Gastrocnemius medialis (tissue), 4 donors: ENCODE data around the gene PRPF19. TPM values are rescaled to one million over a fixed set of nuclear protein-coding genes. Genes with fewer than 3 reads are reported as not detected.

Source experiments
- ATAC-seq, 2 donors: fragments of 150-250 bp; one replicate each; pipeline ENCODE4 v1.9.1; 2016
- DNase-seq, 2 donors: peaks; one replicate each; pipeline ENCODE4 v3.0.0-alpha.2; 2019
- H3K27ac ChIP-seq, 4 donors: fragments of 200-600 bp; sonication (generic); 1 replicate in 1 of 4; 2 replicates in 3 of 4; pipeline ENCODE4 v1.5.1; 2016 to 2018; ENCODE audit warnings: mild to moderate bottlenecking in 2 of 4, moderate library complexity in 1 of 4
- H3K27me3 ChIP-seq, 3 donors: fragments of 200-600 bp; sonication (generic) in 2 of 3; 1 replicate in 1 of 3; 2 replicates in 2 of 3; pipeline versions ENCODE4 v1.5.1 to v1.6.0; 2016 to 2019; ENCODE audit warnings: mild to moderate bottlenecking in 1 of 3, moderate library complexity in 1 of 3
- H3K36me3 ChIP-seq, 2 donors: fragments of 200-600 bp; sonication (generic) in 1 of 2; one replicate each; pipeline ENCODE4 v1.5.1; 2017 to 2018
- H3K4me1 ChIP-seq, 2 donors: fragments of 200-600 bp; sonication (generic) in 1 of 2; one replicate each; pipeline ENCODE4 v1.5.1; 2016 to 2017; ENCODE audit warnings: mild to moderate bottlenecking in 2 of 2
- H3K4me3 ChIP-seq, 4 donors: fragments of 200-600 bp; sonication (generic) in 3 of 4; 1 replicate in 1 of 4; 2 replicates in 3 of 4; pipeline ENCODE4 v1.5.1; 2016 to 2019; ENCODE audit warnings: mild to moderate bottlenecking in 2 of 4
- H3K9me3 ChIP-seq, 3 donors: fragments of 200-600 bp; sonication (generic) in 2 of 3; 1 replicate in 1 of 3; 2 replicates in 2 of 3; pipeline ENCODE4 v1.5.1; 2016 to 2019
- POLR2A ChIP-seq, 2 donors: fragments of 450-650 bp; IDR thresholded peaks; one replicate each; pipeline ENCODE4 v1.6.1; 2017; ENCODE audit warnings: antibody characterized with exemption in 2 of 2, mild to moderate bottlenecking in 2 of 2, moderate library complexity in 2 of 2
- in situ Hi-C, 4 donors: fragments of 200-750 bp; cut with MboI; loops; one replicate each; pipeline versions ENCODE4 v1.15.0 to v1.8.0; 2017; ENCODE audit warnings: low sequenced_read_pairs in 4 of 4
- intact Hi-C: fragments of 100-400 bp; cut with DNase I; formaldehyde crosslinking; loops from one replicate; pipeline ENCODE4 v1.15.1; 2023; ENCODE audit warnings: low total_unique reads
- total RNA-seq, 4 donors: library from RNA; depleted of rRNA; stranded (reverse); fragments of >200 nt; gene quantifications; one replicate each; pipeline versions ENCODE4 v1.1.0 to v1.2.3, GENCODE V29; 2016
- TF ChIP-seq, protein P1 (sequence below), 5 experiments: fragments of 450-650 bp in 3 of 5; fragments of 200-600 bp in 2 of 5; sonication (generic) in 2 of 5; IDR thresholded peaks in 4 of 5; conservative IDR thresholded peaks in 1 of 5; 1 replicate in 4 of 5; 2 replicates in 1 of 5; pipeline ENCODE4 v1.5.1; 2016 to 2019; ENCODE audit warnings: antibody characterized with exemption in 5 of 5, mild to moderate bottlenecking in 3 of 5, moderate library complexity in 3 of 5

PRPF19 gene
- total RNA-seq, 4 donors from 2014 or later: 55.5 to 75.6 (median 71.9) TPM

DNA sequence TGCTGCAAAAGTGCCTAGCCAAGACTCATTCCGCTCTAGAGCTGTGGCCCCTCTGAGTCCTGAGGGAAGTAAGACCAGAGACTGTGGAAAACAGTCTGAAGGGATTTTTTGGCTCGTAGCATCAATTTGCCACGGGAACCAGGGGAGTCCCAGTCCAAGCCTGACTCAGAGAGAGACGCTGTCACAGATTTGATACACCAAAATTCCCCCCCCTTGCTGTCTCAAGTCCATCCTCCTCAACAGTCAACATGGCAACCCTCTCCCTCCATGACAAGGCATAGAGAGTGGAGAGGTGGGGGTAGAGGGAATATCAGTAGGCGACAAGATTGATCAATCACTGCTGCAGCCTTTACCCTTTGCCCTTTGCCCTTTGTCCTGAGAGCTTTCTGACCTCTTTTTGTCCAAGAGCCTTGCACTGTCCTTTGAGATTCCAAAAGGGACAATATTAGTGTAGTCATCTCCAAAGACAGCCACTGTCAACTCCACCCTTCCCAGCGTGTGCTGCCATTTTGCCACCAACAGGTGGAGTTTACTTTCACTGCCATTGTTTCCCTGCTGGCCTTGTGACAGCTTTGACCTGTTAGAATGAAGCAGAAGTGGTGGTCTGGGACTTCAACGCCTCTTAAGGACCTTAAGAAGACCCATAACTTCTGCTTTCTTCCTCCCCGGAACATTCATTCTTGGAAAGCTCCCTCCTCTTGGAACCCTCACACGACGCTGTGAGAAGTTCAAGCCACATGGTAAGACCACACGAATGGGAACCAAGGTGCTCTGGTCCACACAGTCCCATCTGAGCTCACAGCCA lies 38.3 kb upstream of the PRPF19 start:
- no peak for ATAC-seq
- DNase-seq: no peak
- Histone ChIP-seq H3K4me3 (no peak overlapping the region), H3K27ac (no peak overlapping the region), H3K36me3 (no peaks in the 10 kb centered on the region), H3K27me3 (no peaks in the 10 kb centered on the region), H3K4me1 (no peaks in the 10 kb centered on the region), H3K9me3 (no peaks in the 10 kb centered on the region)
- in situ Hi-C loops: no loop called here
- TF ChIP-seq POLR2A (IDR thresholded peaks at IDR 0.05): no peak
- TF ChIP-seq, protein P1, sequence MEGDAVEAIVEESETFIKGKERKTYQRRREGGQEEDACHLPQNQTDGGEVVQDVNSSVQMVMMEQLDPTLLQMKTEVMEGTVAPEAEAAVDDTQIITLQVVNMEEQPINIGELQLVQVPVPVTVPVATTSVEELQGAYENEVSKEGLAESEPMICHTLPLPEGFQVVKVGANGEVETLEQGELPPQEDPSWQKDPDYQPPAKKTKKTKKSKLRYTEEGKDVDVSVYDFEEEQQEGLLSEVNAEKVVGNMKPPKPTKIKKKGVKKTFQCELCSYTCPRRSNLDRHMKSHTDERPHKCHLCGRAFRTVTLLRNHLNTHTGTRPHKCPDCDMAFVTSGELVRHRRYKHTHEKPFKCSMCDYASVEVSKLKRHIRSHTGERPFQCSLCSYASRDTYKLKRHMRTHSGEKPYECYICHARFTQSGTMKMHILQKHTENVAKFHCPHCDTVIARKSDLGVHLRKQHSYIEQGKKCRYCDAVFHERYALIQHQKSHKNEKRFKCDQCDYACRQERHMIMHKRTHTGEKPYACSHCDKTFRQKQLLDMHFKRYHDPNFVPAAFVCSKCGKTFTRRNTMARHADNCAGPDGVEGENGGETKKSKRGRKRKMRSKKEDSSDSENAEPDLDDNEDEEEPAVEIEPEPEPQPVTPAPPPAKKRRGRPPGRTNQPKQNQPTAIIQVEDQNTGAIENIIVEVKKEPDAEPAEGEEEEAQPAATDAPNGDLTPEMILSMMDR (IDR thresholded peaks at IDR 0.05 in 4 of 5, conservative IDR thresholded peaks at IDR 0.05 in 1 of 5): no peak
- intact Hi-C loops: no loop called here

DNA sequence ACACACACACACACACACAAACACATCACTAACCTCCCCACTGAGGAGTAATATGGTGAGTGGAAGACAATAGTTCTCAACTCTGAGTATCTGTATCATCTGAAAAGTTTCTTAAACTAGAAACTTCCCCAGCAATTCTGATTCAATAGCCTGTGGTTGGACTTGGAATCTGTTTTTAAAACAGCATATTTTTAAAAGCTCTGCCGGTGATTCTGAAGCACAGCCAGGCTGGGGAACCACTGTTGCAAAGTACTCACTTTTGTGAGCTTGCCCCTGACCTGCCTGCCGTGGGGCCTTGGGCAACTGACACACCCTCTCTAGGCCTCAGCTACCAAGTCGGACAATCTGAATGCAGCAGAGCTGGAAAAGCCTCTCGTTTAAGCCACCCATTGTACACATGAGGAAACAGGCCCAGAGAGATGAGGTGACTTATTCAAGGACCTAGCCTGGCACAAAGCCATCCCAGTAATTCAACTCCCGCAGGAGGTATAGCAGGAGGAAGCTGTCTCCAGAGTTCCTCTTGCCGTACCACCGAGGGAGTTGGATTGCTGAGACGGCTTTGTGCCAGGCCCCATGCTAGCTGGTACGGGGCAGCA lies 36.7 kb upstream of the PRPF19 start:
- Histone ChIP-seq H3K27ac (peak overlapping the region in 1 of 4 donors; percentile 12), H3K36me3 (peaks cover 0 to 6% of the 10 kb centered on the region in 2 donors), H3K9me3 (no peaks in the 10 kb centered on the region), H3K4me3 (no peak overlapping the region), H3K4me1 (no peaks in the 10 kb centered on the region), H3K27me3 (no peaks in the 10 kb centered on the region)
- intact Hi-C loops: no loop called here
- TF ChIP-seq POLR2A (IDR thresholded peaks at IDR 0.05): no peak
- TF ChIP-seq, protein P1 (IDR thresholded peaks at IDR 0.05 in 4 of 5, conservative IDR thresholded peaks at IDR 0.05 in 1 of 5): no peak
- no peak for DNase-seq
- in situ Hi-C loops: no loop called here
- ATAC-seq: no peak

DNA sequence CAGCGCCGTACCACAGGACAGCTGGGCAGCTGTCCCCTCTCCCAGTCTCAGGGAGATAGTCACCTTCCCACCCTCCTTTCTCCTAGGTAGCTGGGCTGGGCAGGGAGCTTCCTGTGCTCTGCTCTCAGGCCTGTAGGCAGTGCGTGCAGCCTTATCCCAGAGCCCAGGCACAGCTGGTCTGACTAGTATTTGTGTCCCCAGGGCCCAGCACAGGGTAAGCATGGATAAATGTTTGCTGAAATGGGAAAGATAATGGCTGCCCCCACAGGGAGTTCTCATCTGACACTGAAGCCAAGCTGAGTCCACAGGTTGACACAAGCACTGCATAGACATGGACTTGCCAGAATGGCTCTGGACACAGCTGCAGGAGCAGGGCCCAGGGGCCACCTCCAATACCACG lies 35.8 kb upstream of the PRPF19 start:
- H3K9me3 ChIP-seq: no peaks in the 10 kb centered on the region
- TF ChIP-seq, protein P1 (IDR thresholded peaks at IDR 0.05 in 4 of 5, conservative IDR thresholded peaks at IDR 0.05 in 1 of 5): no peak
- no peak for TF ChIP-seq POLR2A (IDR thresholded peaks at IDR 0.05)
- in situ Hi-C loops (no loop called here), intact Hi-C loops (no loop called here)
- DNase-seq (no peak), ATAC-seq (no peak)
- H3K27ac ChIP-seq: no peak overlapping the region
- H3K27me3 ChIP-seq: no peaks in the 10 kb centered on the region
- H3K36me3 ChIP-seq: peaks cover 0 to 6% of the 10 kb centered on the region in 2 donors
- H3K4me3 ChIP-seq: no peak overlapping the region
- peaks cover 0 to 3% of the 10 kb centered on the region in 2 donors for H3K4me1 ChIP-seq

DNA sequence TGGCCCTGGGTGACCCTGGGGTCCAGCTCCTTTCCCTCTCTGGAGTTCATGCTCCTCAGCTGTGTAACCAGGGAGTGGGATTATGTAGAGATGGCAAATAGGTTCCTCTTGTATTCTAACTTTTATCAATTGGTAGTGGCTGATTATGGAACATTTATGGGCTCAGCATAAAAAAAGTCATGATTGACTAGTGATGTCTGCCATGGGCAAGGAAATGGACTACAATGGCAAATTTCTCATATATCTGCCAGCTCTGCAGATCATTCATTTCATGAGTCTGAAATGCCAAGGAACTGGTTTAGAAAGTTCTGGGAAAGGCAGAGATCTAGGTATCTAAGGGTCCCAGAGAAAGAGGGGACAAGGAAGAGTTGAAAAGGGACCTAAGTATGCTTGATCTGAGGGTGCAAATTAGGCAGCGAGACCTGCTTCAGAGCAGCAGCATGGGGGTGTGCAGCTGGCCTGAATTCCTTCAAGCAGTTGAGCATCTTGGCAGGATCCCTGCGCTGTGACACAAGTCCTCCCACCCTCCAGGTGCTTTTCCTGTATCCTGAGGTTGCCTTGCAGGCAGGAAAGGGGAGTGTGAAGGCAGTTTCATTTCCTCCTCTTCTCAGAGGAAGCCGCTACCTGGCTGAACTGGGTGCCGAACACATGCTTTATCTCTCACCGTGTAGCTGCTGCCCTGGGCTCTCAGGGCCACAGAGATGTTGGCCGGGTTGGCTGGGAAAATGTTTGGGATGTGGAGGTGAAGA lies 35.2 kb upstream of the PRPF19 start:
- TF ChIP-seq, protein P1 (IDR thresholded peaks at IDR 0.05 in 4 of 5, conservative IDR thresholded peaks at IDR 0.05 in 1 of 5): no peak
- TF ChIP-seq POLR2A (IDR thresholded peaks at IDR 0.05): no peak

More for the DNA sequence above, 35.2 kb upstream of the PRPF19 start:
- Histone ChIP-seq H3K27ac (no peak overlapping the region), H3K27me3 (no peaks in the 10 kb centered on the region), H3K36me3 (peaks cover 0 to 6% of the 10 kb centered on the region in 2 donors), H3K9me3 (no peaks in the 10 kb centered on the region), H3K4me1 (peaks cover 0 to 3% of the 10 kb centered on the region in 2 donors), H3K4me3 (no peak overlapping the region)
- ATAC-seq (no peak), DNase-seq (no peak)
- intact Hi-C loops (no loop called here), in situ Hi-C loops (no loop called here)
